ENCODE measurements around the gene DNASE1L2.

DNA sequence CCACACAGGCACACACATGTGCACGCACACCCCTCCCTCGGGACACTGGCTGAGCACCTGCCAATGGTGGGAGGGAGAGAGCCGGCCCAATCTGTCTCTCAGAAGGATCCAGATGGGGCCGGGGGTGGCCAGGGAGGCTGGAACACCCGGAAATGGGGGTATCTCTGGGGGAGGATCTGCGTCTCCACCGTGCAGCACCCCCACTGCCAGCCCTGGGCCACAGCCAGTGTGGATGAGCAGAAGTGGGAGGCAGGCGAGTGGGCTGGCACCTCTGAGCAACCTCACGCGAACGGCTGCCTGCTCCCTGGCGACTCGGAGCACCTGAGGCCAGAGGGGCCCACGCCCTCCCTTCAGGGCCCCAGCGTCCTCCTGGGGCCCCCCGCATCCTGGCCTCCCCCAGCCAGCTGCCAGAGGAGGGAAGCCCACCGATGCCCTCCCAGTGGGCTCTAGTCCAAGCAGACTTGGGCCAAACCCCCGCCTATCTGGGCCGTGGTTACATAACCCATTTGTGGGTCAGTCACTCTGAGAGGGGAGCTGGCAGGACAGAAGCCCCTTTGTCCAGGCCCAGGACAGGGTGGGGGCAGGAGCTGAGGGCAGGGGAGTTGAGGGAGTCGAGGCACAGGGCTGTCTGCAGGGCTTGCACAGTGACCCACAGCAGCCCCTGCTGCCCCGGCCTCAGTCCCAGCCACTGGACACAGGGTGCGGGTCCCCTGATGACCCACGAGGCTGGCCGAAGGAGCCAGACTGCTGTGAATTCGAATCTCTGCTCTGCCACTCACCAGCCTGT lies 45.4 kb upstream of the DNASE1L2 start:
- TF ChIP-seq, protein P1, sequence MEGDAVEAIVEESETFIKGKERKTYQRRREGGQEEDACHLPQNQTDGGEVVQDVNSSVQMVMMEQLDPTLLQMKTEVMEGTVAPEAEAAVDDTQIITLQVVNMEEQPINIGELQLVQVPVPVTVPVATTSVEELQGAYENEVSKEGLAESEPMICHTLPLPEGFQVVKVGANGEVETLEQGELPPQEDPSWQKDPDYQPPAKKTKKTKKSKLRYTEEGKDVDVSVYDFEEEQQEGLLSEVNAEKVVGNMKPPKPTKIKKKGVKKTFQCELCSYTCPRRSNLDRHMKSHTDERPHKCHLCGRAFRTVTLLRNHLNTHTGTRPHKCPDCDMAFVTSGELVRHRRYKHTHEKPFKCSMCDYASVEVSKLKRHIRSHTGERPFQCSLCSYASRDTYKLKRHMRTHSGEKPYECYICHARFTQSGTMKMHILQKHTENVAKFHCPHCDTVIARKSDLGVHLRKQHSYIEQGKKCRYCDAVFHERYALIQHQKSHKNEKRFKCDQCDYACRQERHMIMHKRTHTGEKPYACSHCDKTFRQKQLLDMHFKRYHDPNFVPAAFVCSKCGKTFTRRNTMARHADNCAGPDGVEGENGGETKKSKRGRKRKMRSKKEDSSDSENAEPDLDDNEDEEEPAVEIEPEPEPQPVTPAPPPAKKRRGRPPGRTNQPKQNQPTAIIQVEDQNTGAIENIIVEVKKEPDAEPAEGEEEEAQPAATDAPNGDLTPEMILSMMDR (IDR thresholded peaks at IDR 0.05), result no peak
- TF ChIP-seq POLR2A (IDR thresholded peaks at IDR 0.05), result no peak
